HEK293 (cell line): Measurements from ENCODE around the gene PLP1.

Source experiments
- CTCF ChIA-PET: fragments of 350-600 bp; formaldehyde crosslinking; extraction: SDS; loops from one replicate; lab custom pipeline; 2021; ENCODE audit warnings: antibody characterized with exemption; lab: Yijun Ruan, JAX
- POLR2A ChIA-PET: fragments of 300-600 bp; formaldehyde crosslinking; extraction: SDS; loops from one replicate; lab custom pipeline; 2020; ENCODE audit warnings: antibody characterized with exemption, inconsistent platforms; lab: Yijun Ruan, JAX
- H3K27ac ChIP-seq: fragments of 200-500 bp; sonication (Bioruptor generic); 2 replicates; pipeline ENCODE4 v1.5.1; 2014; ENCODE audit warnings: low read depth, low read length, control low read depth, inconsistent platforms; ENCODE audit errors: extremely low read depth
- H3K36me3 ChIP-seq, 2 experiments: fragments of 200-500 bp in 1 of 2; sonication (Bioruptor generic) in 1 of 2; 1 replicate in 1 of 2; 2 replicates in 1 of 2; pipeline ENCODE4 v1.5.1; 2014 to 2017; ENCODE audit warnings: inconsistent platforms in 2 of 2, low read length in 2 of 2; ENCODE audit not compliant: control insufficient read depth in 2 of 2, insufficient read depth in 1 of 2
- H3K4me1 ChIP-seq: fragments of 200-500 bp; sonication (Bioruptor generic); 2 replicates; pipeline ENCODE4 v1.5.1; 2014; ENCODE audit warnings: mild to moderate bottlenecking, low read length, inconsistent platforms; ENCODE audit not compliant: control insufficient read depth, insufficient read depth
- H3K4me3 ChIP-seq: 2 replicates; pipeline ENCODE4 v1.5.1; 2011; ENCODE audit warnings: low read depth, mild to moderate bottlenecking, control low read depth, low read length, moderate library complexity
- H3K9me3 ChIP-seq: fragments of 200-500 bp; sonication (Bioruptor generic); 2 replicates; pipeline ENCODE4 v1.5.1; 2014; ENCODE audit warnings: low read depth, low read length, inconsistent platforms; ENCODE audit not compliant: control insufficient read depth, insufficient read depth
- HIC1 ChIP-seq: fragments of 450-650 bp; formaldehyde crosslinking; IDR thresholded peaks from 2 replicates; pipeline ENCODE4 v1.5.1; 2016; ENCODE audit warnings: missing biosample characterization, missing genetic modification characterization
- IKZF3 ChIP-seq: fragments of 450-650 bp; IDR thresholded peaks from 2 replicates; pipeline ENCODE4 v1.5.0; 2018; ENCODE audit warnings: missing biosample characterization, mild to moderate bottlenecking, missing genetic modification characterization, moderate library complexity
- KLF16 ChIP-seq: fragments of 450-650 bp; formaldehyde crosslinking; IDR thresholded peaks from 2 replicates; pipeline ENCODE4 v1.5.1; 2017; ENCODE audit warnings: missing biosample characterization, missing genetic modification characterization
- MEIS1 ChIP-seq: sonication (generic); formaldehyde crosslinking; IDR thresholded peaks from 2 replicates; pipeline ENCODE4 v1.8.1; 2022; ENCODE audit warnings: missing genetic modification reagents, mild to moderate bottlenecking, borderline replicate concordance
- MYNN ChIP-seq: fragments of 450-650 bp; formaldehyde crosslinking; IDR thresholded peaks from 2 replicates; pipeline ENCODE4 v1.5.1; 2016; ENCODE audit warnings: missing biosample characterization, missing genetic modification characterization, borderline replicate concordance
- TCF7L2 ChIP-seq: IDR thresholded peaks from 2 replicates; pipeline ENCODE4 v1.6.1; 2011; ENCODE audit warnings: low read depth, mild to moderate bottlenecking, inconsistent platforms, low read length, moderate library complexity, borderline replicate concordance
- YY1 ChIP-seq: fragments of 450-650 bp; formaldehyde crosslinking; IDR thresholded peaks from 2 replicates; pipeline ENCODE4 v1.5.1; 2018; ENCODE audit warnings: missing biosample characterization, missing genetic modification characterization
- ZNF132 ChIP-seq: fragments of 450-650 bp; formaldehyde crosslinking; IDR thresholded peaks from 2 replicates; pipeline ENCODE4 v1.5.1; 2017; ENCODE audit warnings: missing biosample characterization, missing genetic modification characterization, borderline replicate concordance
- ZNF133 ChIP-seq: fragments of 450-650 bp; formaldehyde crosslinking; IDR thresholded peaks from 2 replicates; pipeline ENCODE4 v1.5.1; 2016; ENCODE audit warnings: missing biosample characterization, missing genetic modification characterization
- ZNF16 ChIP-seq: fragments of 450-650 bp; formaldehyde crosslinking; IDR thresholded peaks from 2 replicates; pipeline ENCODE4 v1.5.1; 2016; ENCODE audit warnings: low read depth, missing biosample characterization, missing genetic modification characterization
- ZNF2 ChIP-seq: fragments of 450-650 bp; formaldehyde crosslinking; IDR thresholded peaks from 2 replicates; pipeline ENCODE4 v1.5.1; 2016; ENCODE audit warnings: missing biosample characterization, missing genetic modification characterization
- ZNF223 ChIP-seq: fragments of 450-650 bp; formaldehyde crosslinking; IDR thresholded peaks from 2 replicates; pipeline ENCODE4 v1.5.1; 2016; ENCODE audit warnings: missing biosample characterization, missing genetic modification characterization
- ZNF239 ChIP-seq: fragments of 450-650 bp; formaldehyde crosslinking; IDR thresholded peaks from 2 replicates; pipeline ENCODE4 v1.5.1; 2016; ENCODE audit warnings: missing biosample characterization, missing genetic modification characterization
- ZNF292 ChIP-seq: fragments of 450-650 bp; formaldehyde crosslinking; IDR thresholded peaks from 2 replicates; pipeline ENCODE4 v1.5.1; 2016; ENCODE audit warnings: low read depth, missing biosample characterization, missing genetic modification characterization, borderline replicate concordance
- ZNF324 ChIP-seq: fragments of 450-650 bp; formaldehyde crosslinking; IDR thresholded peaks from 2 replicates; pipeline ENCODE4 v1.5.1; 2016; ENCODE audit warnings: missing biosample characterization, missing genetic modification characterization
- ZNF335 ChIP-seq: fragments of 450-650 bp; formaldehyde crosslinking; conservative IDR thresholded peaks from 2 replicates; pipeline ENCODE4 v1.5.1; 2016; ENCODE audit warnings: missing biosample characterization, missing genetic modification characterization
- ZNF37A ChIP-seq: fragments of 450-650 bp; IDR thresholded peaks from 2 replicates; pipeline ENCODE4 v1.5.1; 2018; ENCODE audit warnings: missing biosample characterization, missing genetic modification characterization
- ZNF416 ChIP-seq: fragments of 450-650 bp; formaldehyde crosslinking; IDR thresholded peaks from 2 replicates; pipeline ENCODE4 v1.5.1; 2016; ENCODE audit warnings: missing biosample characterization, missing genetic modification characterization
- ZNF473 ChIP-seq: fragments of 450-650 bp; formaldehyde crosslinking; IDR thresholded peaks from 2 replicates; pipeline ENCODE4 v1.5.1; 2017; ENCODE audit warnings: missing biosample characterization, missing genetic modification characterization
- ZNF48 ChIP-seq: fragments of 450-650 bp; formaldehyde crosslinking; IDR thresholded peaks from 2 replicates; pipeline ENCODE4 v1.5.1; 2016; ENCODE audit warnings: missing biosample characterization, missing genetic modification characterization
- ZNF558 ChIP-seq: fragments of 450-650 bp; formaldehyde crosslinking; IDR thresholded peaks from 2 replicates; pipeline ENCODE4 v1.5.1; 2016; ENCODE audit warnings: missing biosample characterization, missing genetic modification characterization
- ZNF561 ChIP-seq: fragments of 450-650 bp; IDR thresholded peaks from 2 replicates; pipeline ENCODE4 v1.5.1; 2018; ENCODE audit warnings: missing biosample characterization, missing genetic modification characterization, borderline replicate concordance
- ZNF629 ChIP-seq: fragments of 450-650 bp; formaldehyde crosslinking; IDR thresholded peaks from 2 replicates; pipeline ENCODE4 v1.5.1; 2017; ENCODE audit warnings: missing biosample characterization, missing genetic modification characterization
- ZNF639 ChIP-seq: fragments of 450-650 bp; formaldehyde crosslinking; IDR thresholded peaks from 2 replicates; pipeline ENCODE4 v1.5.1; 2016; ENCODE audit warnings: missing biosample characterization, missing genetic modification characterization

PLP1 gene

GRCh38 chrX:103754401-103754800 lies 22.2 kb upstream of the PLP1 start:
- Histone ChIP-seq H3K36me3 (no peaks in the 10 kb centered on the region), H3K9me3 (no peaks in the 10 kb centered on the region), H3K4me1 (no peaks in the 10 kb centered on the region), H3K4me3 (no peak overlapping the region), H3K27ac (no peak overlapping the region)
- CTCF ChIA-PET, result interaction anchor here (0.7 to 1.7 kb wide), 2 partner anchors 20 to 61 kb away, joined by 4 to 5 read pairs; no protein-coding TSS in a partner anchor
- TF ChIP-seq HIC1 (tag by site-specific recombination) (no peak), ZNF639 (no peak), ZNF133 (tag by site-specific recombination) (no peak), ZNF416 (tag by site-specific recombination) (no peak), ZNF629 (tag by site-specific recombination) (no peak), MYNN (tag by site-specific recombination) (no peak), ZNF48 (no peak), ZNF37A (tag by site-specific recombination) (no peak)
- TF ChIP-seq, all 188 proteins: peak for 0
- POLR2A ChIA-PET, result no interaction called here

- Histone ChIP-seq H3K36me3 (no peaks in the 10 kb centered on the region), H3K4me1 (no peaks in the 10 kb centered on the region), H3K4me3 (no peak overlapping the region)
- POLR2A ChIA-PET, result no interaction called here
- no peak for TF ChIP-seq ZNF558 (tag by site-specific recombination)
- TF ChIP-seq YY1 (tag by site-specific recombination), result no peak
- no peak for TF ChIP-seq KLF16 (tag by site-specific recombination)
- TF ChIP-seq ZNF473 (tag by site-specific recombination), result no peak
- TF ChIP-seq ZNF561 (tag by site-specific recombination), result no peak
- TF ChIP-seq TCF7L2, result no peak
- TF ChIP-seq ZNF2 (tag by site-specific recombination), result no peak
- no peak for TF ChIP-seq ZNF639
- TF ChIP-seq ZNF223 (tag by site-specific recombination), result no peak
- TF ChIP-seq MEIS1 (CRISPR knock-in tag), result no peak
- no peak for TF ChIP-seq ZNF292 (tag by site-specific recombination)
- TF ChIP-seq ZNF324 (tag by site-specific recombination), result no peak
- TF ChIP-seq ZNF239 (tag by site-specific recombination), result no peak
- TF ChIP-seq ZNF16 (tag by site-specific recombination), result no peak
- TF ChIP-seq IKZF3 (tag by site-specific recombination), result no peak
- no peak for TF ChIP-seq ZNF335 (tag by site-specific recombination)
- no peak for TF ChIP-seq ZNF132
- TF ChIP-seq, all 188 proteins: peak for 0
- CTCF ChIA-PET, result no interaction called here
- Histone ChIP-seq H3K9me3 (no peaks in the 10 kb centered on the region), H3K27ac (no peak overlapping the region)
These were observed 19.9 kb upstream of the PLP1 start for GRCh38 chrX:103756736-103757135.
